H9 (cell line): Measurements from ENCODE around the gene MYMK. TPM values are rescaled to one million over a fixed set of nuclear protein-coding genes. Genes with fewer than 3 reads are reported as not detected.

Experiments used
- DNase-seq: peaks from one replicate; pipeline ENCODE4 v3.0.0-alpha.2; 2017
- H2AFZ ChIP-seq: one replicate; pipeline ENCODE4 v1.6.1; 2013; ENCODE audit warnings: mild to moderate bottlenecking, low read length, control low read depth, moderate library complexity
- H2AK5ac ChIP-seq: 2 replicates; pipeline ENCODE4 v1.6.1; 2013; ENCODE audit warnings: low read length, control low read depth, mixed read lengths; ENCODE audit not compliant: insufficient read length
- H2BK120ac ChIP-seq: one replicate; pipeline ENCODE4 v1.6.1; 2013; ENCODE audit warnings: low read depth, mild to moderate bottlenecking, low read length, control low read depth, inconsistent platforms; ENCODE audit not compliant: poor library complexity, severe bottlenecking
- H2BK12ac ChIP-seq: 2 replicates; pipeline ENCODE4 v1.6.1; 2013; ENCODE audit warnings: low read length, control low read depth, mixed read lengths, low read depth; ENCODE audit not compliant: insufficient read length
- H2BK15ac ChIP-seq: 2 replicates; pipeline ENCODE4 v1.6.1; 2013; ENCODE audit warnings: low read depth, low read length, control low read depth
- H2BK20ac ChIP-seq: one replicate; pipeline ENCODE4 v1.6.1; 2013; ENCODE audit warnings: low read depth, mild to moderate bottlenecking, low read length, control low read depth, inconsistent platforms; ENCODE audit not compliant: poor library complexity, severe bottlenecking
- H2BK5ac ChIP-seq: 2 replicates; pipeline ENCODE4 v1.6.1; 2013; ENCODE audit warnings: low read length, control low read depth, mixed read lengths; ENCODE audit not compliant: insufficient read length
- H3K14ac ChIP-seq: 2 replicates; pipeline ENCODE4 v1.6.1; 2013; ENCODE audit warnings: low read length, control low read depth; ENCODE audit not compliant: insufficient read depth
- H3K18ac ChIP-seq: 2 replicates; pipeline ENCODE4 v1.6.1; 2013; ENCODE audit warnings: low read depth, mild to moderate bottlenecking, mixed read lengths, low read length, control low read depth; ENCODE audit not compliant: insufficient read length
- H3K23ac ChIP-seq: 2 replicates; pipeline ENCODE4 v1.6.1; 2013; ENCODE audit warnings: low read length, control low read depth, mixed read lengths, low read depth; ENCODE audit not compliant: insufficient read length
- H3K23me2 ChIP-seq: 2 replicates; pipeline ENCODE4 v1.6.1; 2013; ENCODE audit warnings: low read depth, mild to moderate bottlenecking, mixed read lengths, low read length, control low read depth; ENCODE audit not compliant: insufficient read length, poor library complexity, severe bottlenecking
- H3K27ac ChIP-seq: 2 replicates; pipeline ENCODE4 v1.5.1; 2013; ENCODE audit warnings: low read length, control low read depth, mixed read lengths, low read depth; ENCODE audit not compliant: insufficient read length
- H3K27me3 ChIP-seq: 2 replicates; pipeline ENCODE4 v1.6.1; 2013; ENCODE audit warnings: low read length, control low read depth, inconsistent platforms; ENCODE audit not compliant: insufficient read depth
- H3K4ac ChIP-seq: 2 replicates; pipeline ENCODE4 v1.6.1; 2013; ENCODE audit warnings: low read depth, mild to moderate bottlenecking, control low read depth, inconsistent platforms, low read length, moderate library complexity
- H3K4me1 ChIP-seq: 2 replicates; pipeline ENCODE4 v1.6.1; 2013; ENCODE audit warnings: low read length, control low read depth, inconsistent platforms; ENCODE audit not compliant: insufficient read depth
- H3K4me2 ChIP-seq: 2 replicates; pipeline ENCODE4 v1.6.1; 2013; ENCODE audit warnings: low read length, control low read depth, mixed read lengths; ENCODE audit not compliant: insufficient read length, insufficient read depth
- H3K56ac ChIP-seq: 2 replicates; pipeline ENCODE4 v1.6.1; 2013; ENCODE audit warnings: low read depth, mild to moderate bottlenecking, mixed read lengths, low read length, control low read depth; ENCODE audit not compliant: insufficient read length
- H3K79me1 ChIP-seq: 2 replicates; pipeline ENCODE4 v1.6.1; 2013; ENCODE audit warnings: low read depth, mild to moderate bottlenecking, moderate library complexity, low read length, control low read depth, inconsistent platforms; ENCODE audit not compliant: insufficient read depth, poor library complexity, severe bottlenecking
- H3K79me2 ChIP-seq: 2 replicates; pipeline ENCODE4 v1.6.1; 2013; ENCODE audit warnings: low read length, control low read depth, inconsistent platforms; ENCODE audit not compliant: insufficient read depth
- H3K9ac ChIP-seq: 2 replicates; pipeline ENCODE4 v1.6.1; 2013; ENCODE audit warnings: low read length, control low read depth, mixed read lengths; ENCODE audit not compliant: insufficient read length; ENCODE audit errors: extremely low read depth
- H3K9me3 ChIP-seq: one replicate; pipeline ENCODE4 v1.6.1; 2013; ENCODE audit warnings: low read depth, low read length, inconsistent platforms; ENCODE audit not compliant: control insufficient read depth
- H3T11ph ChIP-seq: one replicate; pipeline ENCODE4 v1.6.1; 2013; ENCODE audit warnings: mild to moderate bottlenecking, low read length, control low read depth, inconsistent platforms
- H4K20me1 ChIP-seq: one replicate; pipeline ENCODE4 v1.6.1; 2013; ENCODE audit not compliant: control insufficient read depth, insufficient read length, insufficient read depth
- H4K5ac ChIP-seq: 2 replicates; pipeline ENCODE4 v1.6.1; 2013; ENCODE audit warnings: low read depth, mild to moderate bottlenecking, mixed read lengths, low read length, control low read depth; ENCODE audit not compliant: insufficient read length
- H4K8ac ChIP-seq: replicated peaks from 2 replicates; pipeline ENCODE4 v1.6.1; 2013; ENCODE audit warnings: low read length, control low read depth, mixed read lengths, low read depth; ENCODE audit not compliant: insufficient read length
- H4K91ac ChIP-seq: 2 replicates; pipeline ENCODE4 v1.6.1; 2013; ENCODE audit warnings: low read depth, mild to moderate bottlenecking, moderate library complexity, mixed read lengths, low read length, control low read depth; ENCODE audit not compliant: insufficient read length
- H3K27ac Mint-ChIP-seq, 3 experiments: 2 replicates in 2 of 3; 3 replicates in 1 of 3; pipeline ENCODE4 v1.8.0; 2020 to 2021; ENCODE audit warnings: mixed read lengths in 3 of 3, mild to moderate bottlenecking in 1 of 3, moderate library complexity in 1 of 3
- H3K27me3 Mint-ChIP-seq: 2 replicates; pipeline ENCODE4 v1.8.0; 2021; ENCODE audit warnings: low read depth, mild to moderate bottlenecking, moderate library complexity, mixed read lengths
- H3K36me3 Mint-ChIP-seq, 3 experiments: 2 replicates in 2 of 3; 3 replicates in 1 of 3; pipeline ENCODE4 v1.8.0; 2020 to 2021; ENCODE audit warnings: low read depth in 3 of 3, mixed read lengths in 3 of 3; ENCODE audit not compliant: insufficient read depth in 1 of 3
- H3K4me1 Mint-ChIP-seq, 2 experiments: 2 replicates each; pipeline ENCODE4 v1.8.0; 2020; ENCODE audit warnings: mixed read lengths in 2 of 2
- H3K4me3 Mint-ChIP-seq, 2 experiments: 2 replicates in 1 of 2; 3 replicates in 1 of 2; pipeline ENCODE4 v1.8.0; 2020 to 2021; ENCODE audit warnings: mild to moderate bottlenecking in 2 of 2, mixed read lengths in 2 of 2, moderate library complexity in 1 of 2
- H3K9me3 Mint-ChIP-seq, 2 experiments: 2 replicates in 1 of 2; 3 replicates in 1 of 2; pipeline ENCODE4 v1.8.0; 2020; ENCODE audit warnings: mild to moderate bottlenecking in 2 of 2, mixed read lengths in 2 of 2, moderate library complexity in 1 of 2
- CTCF ChIP-seq: fragments of 200-600 bp; sonication (generic); conservative IDR thresholded peaks from 3 replicates; pipeline ENCODE4 v1.8.0; 2021; ENCODE audit warnings: antibody characterized with exemption, mild to moderate bottlenecking
- WGBS: extraction: QIAGEN DNeasy Blood & Tissue Kit; methylation state at CpG from one replicate; pipeline ENCODE4 v1.1.7; 2013; ENCODE audit warnings: missing lambda C conversion rate, low lambda C conversion rate, mixed read lengths; ENCODE audit not compliant: insufficient read length; ENCODE audit errors: extremely low coverage; 5-methylcytosine and 5-hydroxymethylcytosine counted together
- total RNA-seq: library from RNA; stranded (reverse); gene quantifications from 2 replicates; pipeline ENCODE4 v1.2.1, GENCODE V29; 2021

The MYMK gene
- total RNA-seq, 1 experiment from 2014 or later = not detected

- WGBS = no CpG with 5 or more reads among the region's 47 CpGs
- no peaks in the 10 kb centered on the region for H3K79me2 ChIP-seq
- H2AK5ac ChIP-seq = no peak overlapping the region
- no peaks in the 10 kb centered on the region for H4K20me1 ChIP-seq
- H3K9ac ChIP-seq = no peak overlapping the region
- H3K4me2 ChIP-seq = no peak overlapping the region
- Mint-ChIP-seq H3K4me3 (no peak overlapping the region), H3K27ac (peak overlapping the region in 1 of 3 experiments; percentile 94; a peak in 2 of 7 replicates), H3K9me3 (no peaks in the 10 kb centered on the region), H3K36me3 (no peaks in the 10 kb centered on the region), H3K4me1 (peaks cover 14 to 28% of the 10 kb centered on the region in 2 experiments), H3K27me3 (peaks cover 12% of the 10 kb centered on the region)
- no peak overlapping the region for H4K8ac ChIP-seq
- H3K27me3 ChIP-seq = no peaks in the 10 kb centered on the region; the same call in 1 of the 2 replicates
- H3K23ac ChIP-seq = no peak overlapping the region
- no peaks in the 10 kb centered on the region for H3K9me3 ChIP-seq
- no peak overlapping the region for H2BK20ac ChIP-seq
- TF ChIP-seq CTCF = no peak
- no peak overlapping the region for H2BK15ac ChIP-seq
- peaks cover 7% of the 10 kb centered on the region for H3K23me2 ChIP-seq
- no peak overlapping the region for H3K18ac ChIP-seq
- no peak overlapping the region for H4K5ac ChIP-seq
- H2BK5ac ChIP-seq = no peak overlapping the region
- no peak overlapping the region for H2AFZ ChIP-seq
- H2BK12ac ChIP-seq = no peak overlapping the region
- peaks cover 7% of the 10 kb centered on the region; the same call in 1 of the 2 replicates for H3K4me1 ChIP-seq
- H3K14ac ChIP-seq = peak overlapping the region; percentile 34; the same call in 1 of the 2 replicates
- no peak overlapping the region for H4K91ac ChIP-seq
- DNase-seq = no peak
- no peak overlapping the region for H3K56ac ChIP-seq
- H2BK120ac ChIP-seq = no peak overlapping the region
- no peak overlapping the region for H3K4ac ChIP-seq
- H3K27ac ChIP-seq = no peak overlapping the region
- no peaks in the 10 kb centered on the region for H3K79me1 ChIP-seq
- no peak overlapping the region for H3T11ph ChIP-seq
Observed at GRCh38 chr9:133538851-133539833, 14.4 kb upstream of the MYMK start.
